ENCODE measurements around the gene TCF19. TPM values are rescaled to one million over a fixed set of nuclear protein-coding genes. Genes with fewer than 3 reads are reported as not detected.

Gene TCF19
- total RNA-seq, 2 donors from 2014 or later = 1.8 to 2.0 TPM

DNA sequence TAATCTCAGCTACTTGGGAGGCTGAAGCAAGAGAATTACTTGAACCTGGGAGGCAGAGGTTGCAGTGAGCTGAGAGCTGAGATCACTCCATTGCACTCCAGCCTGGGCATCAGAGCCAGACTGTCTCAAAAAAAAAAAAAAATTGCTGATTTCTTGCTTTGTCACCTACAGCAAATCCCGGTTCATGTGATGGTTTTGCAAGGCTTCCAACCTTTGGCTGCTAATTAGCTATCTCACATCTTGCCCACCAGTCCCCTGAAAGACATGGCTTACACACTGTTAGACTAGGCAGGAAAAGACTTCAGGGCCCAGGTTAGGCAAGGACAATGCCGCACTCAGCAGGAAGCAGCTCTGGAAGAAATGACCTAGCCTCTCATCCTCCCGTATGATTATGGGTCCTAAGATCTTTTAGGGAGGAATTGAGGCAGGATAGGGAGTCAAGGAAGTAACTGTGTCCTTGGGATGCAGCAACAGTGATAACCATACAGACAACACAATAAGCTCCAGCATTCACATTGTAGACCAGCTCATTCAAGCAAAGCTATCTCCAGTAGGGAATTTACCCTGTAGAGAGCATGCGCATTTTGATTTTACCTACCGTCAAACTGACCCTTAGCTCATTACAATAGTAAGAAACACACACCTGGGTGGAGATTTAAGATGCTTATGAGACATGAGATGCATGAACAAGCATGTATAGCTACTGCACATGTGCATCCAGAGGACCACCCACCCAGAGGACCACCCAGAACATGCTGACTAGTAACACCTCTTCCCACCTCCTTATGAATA lies 52.5 kb downstream of the TCF19 start:
- Histone ChIP-seq H3K4me1 (peaks cover 39% of the 10 kb centered on the region), H3K9me3 (no peaks in the 10 kb centered on the region), H3K27me3 (no peaks in the 10 kb centered on the region), H3K36me3 (replicated peaks in 1 of 2; ENCODE audit: insufficient read depth in 1 of 2, low read depth in 2 of 2) (no peaks in the 10 kb centered on the region), H3K4me3 (no peak overlapping the region), H3K27ac (peak overlapping the region in 1 of 4 donors; percentile 58)
- ATAC-seq = no peak
- 63 to 90% methylated on average over 5 of the region's 5 CpGs for WGBS, 2 donors
- intact Hi-C loops (cut with DNase I) = no loop called here
- TF ChIP-seq POLR2A (IDR thresholded peaks at IDR 0.05) = no peak
- TF ChIP-seq, protein P1, sequence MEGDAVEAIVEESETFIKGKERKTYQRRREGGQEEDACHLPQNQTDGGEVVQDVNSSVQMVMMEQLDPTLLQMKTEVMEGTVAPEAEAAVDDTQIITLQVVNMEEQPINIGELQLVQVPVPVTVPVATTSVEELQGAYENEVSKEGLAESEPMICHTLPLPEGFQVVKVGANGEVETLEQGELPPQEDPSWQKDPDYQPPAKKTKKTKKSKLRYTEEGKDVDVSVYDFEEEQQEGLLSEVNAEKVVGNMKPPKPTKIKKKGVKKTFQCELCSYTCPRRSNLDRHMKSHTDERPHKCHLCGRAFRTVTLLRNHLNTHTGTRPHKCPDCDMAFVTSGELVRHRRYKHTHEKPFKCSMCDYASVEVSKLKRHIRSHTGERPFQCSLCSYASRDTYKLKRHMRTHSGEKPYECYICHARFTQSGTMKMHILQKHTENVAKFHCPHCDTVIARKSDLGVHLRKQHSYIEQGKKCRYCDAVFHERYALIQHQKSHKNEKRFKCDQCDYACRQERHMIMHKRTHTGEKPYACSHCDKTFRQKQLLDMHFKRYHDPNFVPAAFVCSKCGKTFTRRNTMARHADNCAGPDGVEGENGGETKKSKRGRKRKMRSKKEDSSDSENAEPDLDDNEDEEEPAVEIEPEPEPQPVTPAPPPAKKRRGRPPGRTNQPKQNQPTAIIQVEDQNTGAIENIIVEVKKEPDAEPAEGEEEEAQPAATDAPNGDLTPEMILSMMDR (IDR thresholded peaks at IDR 0.05) = no peak
- DNase-seq = no peak

Small RNAs within 50 kb of the gene (small RNA-seq; reads per million reads assigned to genes)
- gene POLR2LP1 = not detected

Other genes starting within 250 kb of the TCF19 start
- 10 to 100 TPM; 16.6 to 29.7 TPM for gene VARS2, start 244.4 kb upstream of the TCF19 start, total RNA-seq
- 1 to 10 TPM in 1 of 2 donors, not detected in 1; 5.2 TPM for gene SFTA2, start 226.4 kb upstream of the TCF19 start, total RNA-seq
- gene MUCL3, start 217.6 kb upstream of the TCF19 start, total RNA-seq = under 1 TPM; under 0.01 to 0.52 TPM
- gene MUC21, start 174.9 kb upstream of the TCF19 start, total RNA-seq = not detected
- not detected for gene MUC22, start 148.1 kb upstream of the TCF19 start, total RNA-seq
- gene C6orf15, start 46.0 kb upstream of the TCF19 start, total RNA-seq = not detected
- gene PSORS1C1, start 43.8 kb upstream of the TCF19 start, total RNA-seq = 1 to 10 TPM; 1.6 to 3.4 TPM
- not detected for gene CDSN, start 38.1 kb upstream of the TCF19 start, total RNA-seq
- gene PSORS1C2, start 19.5 kb upstream of the TCF19 start, total RNA-seq = not detected
- gene CCHCR1, start 787 bp upstream of the TCF19 start, total RNA-seq = 10 to 100 TPM; 15.6 to 28.7 TPM
- gene POU5F1, start 12.1 kb downstream of the TCF19 start, total RNA-seq = 10 to 100 TPM in 1 of 2 donors, 1 to 10 TPM in 1; 4.9 to 37.6 TPM
- gene HLA-C, start 113.5 kb downstream of the TCF19 start, total RNA-seq = 100 to 1,000 TPM in 1 of 2 donors, 10 to 100 TPM in 1; 93.9 to 364 TPM
- 100 to 1,000 TPM; 316 to 342 TPM for gene HLA-B, start 198.6 kb downstream of the TCF19 start, total RNA-seq
- gene MICA, start 245.0 kb downstream of the TCF19 start, total RNA-seq = 10 to 100 TPM in 1 of 2 donors, 1 to 10 TPM in 1; 8.3 to 10.9 TPM